Left ventricle myocardium inferior (tissue), 1 donor: ENCODE measurements around the gene KXD1. TPM values are rescaled to one million over a fixed set of nuclear protein-coding genes. Genes with fewer than 3 reads are reported as not detected.

Experiments used
- DNase-seq: peaks from one replicate; pipeline ENCODE4 v3.0.0-alpha.2; 2020
- H3K27ac ChIP-seq: fragments of 200-600 bp; replicated peaks from 2 replicates; pipeline ENCODE4 v1.8.0; 2021
- H3K27me3 ChIP-seq: fragments of 200-600 bp; 2 replicates; pipeline ENCODE4 v1.8.0; 2021; ENCODE audit warnings: low read depth
- H3K36me3 ChIP-seq: fragments of 200-600 bp; 2 replicates; pipeline ENCODE4 v1.8.0; 2021
- H3K4me1 ChIP-seq: fragments of 200-600 bp; 2 replicates; pipeline ENCODE4 v1.8.0; 2021
- H3K4me3 ChIP-seq: fragments of 200-600 bp; 2 replicates; pipeline ENCODE4 v1.8.0; 2021; ENCODE audit warnings: mild to moderate bottlenecking, moderate library complexity
- H3K9me3 ChIP-seq: fragments of 200-600 bp; replicated peaks from 2 replicates; pipeline ENCODE4 v1.8.0; 2021
- intact Hi-C: fragments of 100-400 bp; cut with micrococcal nuclease; formaldehyde crosslinking; loops from one replicate; pipeline ENCODE4 v1.11.0; 2022
- total RNA-seq: library from RNA; stranded (reverse); fragmentation: NEBNext Ultra II Directional; extraction: Animal tissue kit (Norgen Biotek cat#: 25700); gene quantifications from one replicate; pipeline ENCODE4 v1.2.1, GENCODE V29; 2021
- TF ChIP-seq, protein P1 (sequence below): fragments of 200-600 bp; IDR thresholded peaks from 2 replicates; pipeline ENCODE4 v1.8.0; 2021; ENCODE audit warnings: antibody characterized with exemption, mild to moderate bottlenecking, borderline replicate concordance
- donor health status: DM: no; HTN: yes; CAD: no; lungs with severe emphysema.

Gene KXD1
- total RNA-seq, 1 donor from 2014 or later, result 52.0 TPM

DNA sequence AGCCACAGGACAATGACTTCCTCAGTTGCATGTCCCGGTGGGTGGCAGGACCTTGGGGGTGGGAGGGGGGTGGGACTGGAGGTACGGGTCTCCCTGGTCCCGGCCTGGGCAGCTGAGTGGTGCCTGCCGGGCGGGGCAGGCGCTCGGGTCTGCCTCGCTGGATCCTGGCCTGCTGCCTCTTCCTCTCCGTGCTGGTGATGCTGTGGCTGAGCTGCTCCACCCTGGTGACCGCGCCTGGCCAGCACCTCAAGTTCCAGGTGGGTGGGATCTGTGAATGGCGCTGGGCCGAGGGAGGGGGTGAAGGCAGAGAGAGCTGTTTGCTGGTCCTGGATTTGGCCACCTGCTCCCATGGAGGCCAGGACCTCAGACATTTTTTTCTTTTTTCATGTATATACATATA is 60.6 kb downstream of the KXD1 start:
- peaks cover 66% of the 10 kb centered on the region for H3K27me3 ChIP-seq

More for the DNA sequence above, 60.6 kb downstream of the KXD1 start:
- H3K4me1 ChIP-seq, result peaks cover 5% of the 10 kb centered on the region
- no peak overlapping the region for H3K27ac ChIP-seq
- no peak overlapping the region for H3K4me3 ChIP-seq
- TF ChIP-seq, protein P1, sequence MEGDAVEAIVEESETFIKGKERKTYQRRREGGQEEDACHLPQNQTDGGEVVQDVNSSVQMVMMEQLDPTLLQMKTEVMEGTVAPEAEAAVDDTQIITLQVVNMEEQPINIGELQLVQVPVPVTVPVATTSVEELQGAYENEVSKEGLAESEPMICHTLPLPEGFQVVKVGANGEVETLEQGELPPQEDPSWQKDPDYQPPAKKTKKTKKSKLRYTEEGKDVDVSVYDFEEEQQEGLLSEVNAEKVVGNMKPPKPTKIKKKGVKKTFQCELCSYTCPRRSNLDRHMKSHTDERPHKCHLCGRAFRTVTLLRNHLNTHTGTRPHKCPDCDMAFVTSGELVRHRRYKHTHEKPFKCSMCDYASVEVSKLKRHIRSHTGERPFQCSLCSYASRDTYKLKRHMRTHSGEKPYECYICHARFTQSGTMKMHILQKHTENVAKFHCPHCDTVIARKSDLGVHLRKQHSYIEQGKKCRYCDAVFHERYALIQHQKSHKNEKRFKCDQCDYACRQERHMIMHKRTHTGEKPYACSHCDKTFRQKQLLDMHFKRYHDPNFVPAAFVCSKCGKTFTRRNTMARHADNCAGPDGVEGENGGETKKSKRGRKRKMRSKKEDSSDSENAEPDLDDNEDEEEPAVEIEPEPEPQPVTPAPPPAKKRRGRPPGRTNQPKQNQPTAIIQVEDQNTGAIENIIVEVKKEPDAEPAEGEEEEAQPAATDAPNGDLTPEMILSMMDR, result no peak
- H3K9me3 ChIP-seq, result no peaks in the 10 kb centered on the region
- H3K36me3 ChIP-seq, result no peaks in the 10 kb centered on the region
- no peak for DNase-seq
- intact Hi-C loops, result no loop called here

Other genes starting within 250 kb of the KXD1 start
- 94.8 TPM for gene LSM4, start 234.8 kb upstream of the KXD1 start, total RNA-seq
- gene PGPEP1, start 217.3 kb upstream of the KXD1 start, total RNA-seq, result 38.8 TPM
- gene GDF15, start 171.7 kb upstream of the KXD1 start, total RNA-seq, result 0.33 TPM
- gene LRRC25, start 160.2 kb upstream of the KXD1 start, total RNA-seq, result 2.4 TPM
- 30.8 TPM for gene SSBP4, start 138.5 kb upstream of the KXD1 start, total RNA-seq
- 24.1 TPM for gene ISYNA1, start 119.7 kb upstream of the KXD1 start, total RNA-seq
- gene ELL, start 35.8 kb upstream of the KXD1 start, total RNA-seq, result 7.9 TPM
- 153 TPM for gene FKBP8, start 14.3 kb upstream of the KXD1 start, total RNA-seq
- gene UBA52, start 14.0 kb downstream of the KXD1 start, total RNA-seq, result 643 TPM
- 76.6 TPM for gene REX1BD, start 30.9 kb downstream of the KXD1 start, total RNA-seq
- gene CRLF1, start 48.9 kb downstream of the KXD1 start, total RNA-seq, result 20.0 TPM
- 1.5 TPM for gene TMEM59L, start 55.0 kb downstream of the KXD1 start, total RNA-seq
- 6.2 TPM for gene KLHL26, start 79.2 kb downstream of the KXD1 start, total RNA-seq
- 9.7 TPM for gene CRTC1, start 125.8 kb downstream of the KXD1 start, total RNA-seq
- gene COMP, start 233.4 kb downstream of the KXD1 start, total RNA-seq, result 1.2 TPM